Endothelial cell (in vitro differentiated cells): Measurements from ENCODE around the gene MAD1L1. TPM values are rescaled to one million over a fixed set of nuclear protein-coding genes. Genes with fewer than 3 reads are reported as not detected.
A peak's percentile ranks its signal among the peaks of the same experiment; 100 is the strongest.

Experiments
- DNase-seq: peaks from one replicate; pipeline ENCODE4 v3.0.0; 2021; ENCODE audit warnings: low spot score
- H3K27ac Mint-ChIP-seq: one replicate; pipeline ENCODE4 v1.8.0; 2021; ENCODE audit warnings: mixed read lengths, inconsistent platforms; ENCODE audit not compliant: unreplicated experiment
- H3K27me3 Mint-ChIP-seq: one replicate; pipeline ENCODE4 v1.8.0; 2021; ENCODE audit warnings: mild to moderate bottlenecking, moderate library complexity, mixed read lengths, inconsistent platforms; ENCODE audit not compliant: unreplicated experiment
- H3K36me3 Mint-ChIP-seq: one replicate; pipeline ENCODE4 v1.8.0; 2021; ENCODE audit warnings: mild to moderate bottlenecking, low read depth, mixed read lengths, inconsistent platforms; ENCODE audit not compliant: unreplicated experiment
- H3K4me1 Mint-ChIP-seq: one replicate; pipeline ENCODE4 v1.8.0; 2021; ENCODE audit warnings: mild to moderate bottlenecking, mixed read lengths, inconsistent platforms; ENCODE audit not compliant: unreplicated experiment
- H3K4me3 Mint-ChIP-seq: one replicate; pipeline ENCODE4 v1.8.0; 2021; ENCODE audit warnings: mild to moderate bottlenecking, mixed read lengths, inconsistent platforms; ENCODE audit not compliant: unreplicated experiment
- H3K9me3 Mint-ChIP-seq: one replicate; pipeline ENCODE4 v1.8.0; 2021; ENCODE audit warnings: mixed read lengths, inconsistent platforms; ENCODE audit not compliant: unreplicated experiment
- CTCF ChIP-seq: fragments of 200-600 bp; sonication (generic); IDR thresholded peaks from one replicate; pipeline ENCODE4 v1.5.0; 2021; ENCODE audit warnings: antibody characterized with exemption; ENCODE audit not compliant: unreplicated experiment
- total RNA-seq: library from RNA; stranded (reverse); fragmentation: NEBNext Ultra II Directional; extraction: Animal tissue kit (Norgen Biotek cat#: 25700); gene quantifications from one replicate; pipeline ENCODE4 v1.2.1, GENCODE V29; 2021; ENCODE audit not compliant: unreplicated experiment

Gene MAD1L1
- total RNA-seq, 1 donor from 2014 or later: 43.3 TPM

DNA sequence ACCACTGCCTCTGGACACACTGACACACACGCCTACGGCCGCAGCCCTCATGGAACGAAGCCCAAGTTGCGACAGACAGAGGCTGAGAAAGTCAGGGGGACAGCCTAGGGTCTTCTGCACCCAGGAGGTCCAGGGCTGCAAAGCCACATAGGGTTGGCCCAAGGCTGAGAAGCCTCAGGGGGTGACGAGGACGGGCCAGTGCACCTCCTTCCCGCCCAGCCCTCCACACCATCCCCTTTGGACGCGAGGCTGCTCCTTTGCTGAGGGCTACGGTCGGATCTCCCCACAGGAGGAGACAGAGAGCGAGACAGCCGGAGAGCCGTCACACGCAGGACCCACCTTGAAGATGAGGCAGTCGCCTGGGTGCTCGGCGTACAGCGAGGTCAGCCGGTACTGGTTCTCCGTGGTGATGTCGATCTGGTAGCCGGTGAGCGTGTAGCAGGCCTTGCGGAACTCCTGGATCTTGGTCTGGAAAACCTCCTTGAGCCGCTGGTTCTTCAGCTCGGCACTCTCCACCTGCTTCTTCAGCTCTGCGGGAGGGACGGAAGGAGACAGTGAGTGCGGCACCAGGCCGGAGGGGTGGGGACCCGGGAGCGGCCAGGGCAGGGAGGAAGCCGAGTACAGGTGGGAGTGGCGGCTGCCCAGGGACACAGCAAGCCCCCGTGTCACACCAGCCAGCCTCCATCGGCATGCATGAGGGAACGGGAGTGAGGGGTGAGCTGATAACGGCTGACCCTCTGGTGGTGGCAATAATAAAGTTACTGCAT lies 334.7 kb downstream of the MAD1L1 start:
- no peaks in the 10 kb centered on the region for H3K4me1 Mint-ChIP-seq
- DNase-seq: no peak
- H3K4me3 Mint-ChIP-seq: no peak overlapping the region
- H3K27ac Mint-ChIP-seq: no peak overlapping the region
- peaks cover 3% of the 10 kb centered on the region for H3K27me3 Mint-ChIP-seq
- peaks cover 3% of the 10 kb centered on the region for H3K36me3 Mint-ChIP-seq
- H3K9me3 Mint-ChIP-seq: no peaks in the 10 kb centered on the region
- no peak for TF ChIP-seq CTCF

DNA sequence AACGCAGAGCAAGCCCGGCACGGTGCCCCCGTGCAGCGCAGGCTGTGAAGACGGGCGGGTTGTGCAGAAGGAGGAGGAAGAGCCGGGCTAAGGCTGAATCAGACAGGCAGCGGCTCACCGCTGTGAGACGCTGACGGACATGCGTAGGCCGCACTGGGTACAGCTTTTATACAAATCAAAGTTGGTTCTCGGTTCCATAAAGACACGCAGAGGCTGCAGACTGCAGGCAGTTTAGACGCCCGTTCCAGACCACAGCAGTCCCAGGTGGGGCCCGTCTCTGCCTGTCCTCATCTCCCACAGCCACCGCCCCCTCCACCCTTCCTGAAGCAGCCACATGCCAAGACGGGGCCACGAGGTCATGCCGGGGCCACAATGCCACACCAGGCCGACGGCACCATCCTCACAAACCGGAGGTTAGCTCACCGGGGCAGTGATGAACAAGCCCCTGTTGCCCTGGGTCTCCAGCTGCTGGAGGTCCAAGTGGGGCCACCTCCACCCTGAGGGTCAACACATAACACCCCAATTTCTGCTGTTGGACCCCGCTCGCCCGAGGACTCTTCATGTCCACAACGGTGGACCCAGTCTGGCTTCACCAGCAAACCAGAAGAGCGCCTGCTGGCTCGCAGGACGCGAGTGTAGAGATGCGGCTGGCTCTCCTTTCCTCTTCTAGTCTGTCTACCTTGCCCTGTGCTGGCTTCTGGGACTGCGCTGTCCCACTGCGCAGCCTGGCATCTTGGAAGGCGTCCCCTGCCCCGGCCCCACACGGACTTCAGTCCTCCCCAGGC lies 335.5 kb downstream of the MAD1L1 start:
- Mint-ChIP-seq H3K9me3 (no peaks in the 10 kb centered on the region), H3K27me3 (peaks cover 3% of the 10 kb centered on the region), H3K4me3 (no peak overlapping the region), H3K4me1 (no peaks in the 10 kb centered on the region), H3K36me3 (peaks cover 3% of the 10 kb centered on the region), H3K27ac (peak overlapping the region; percentile 82)
- no peak for TF ChIP-seq CTCF
- DNase-seq: no peak

GRCh38 chr7:1895664-1896515 lies 336.9 kb downstream of the MAD1L1 start:
- no peak for TF ChIP-seq CTCF
- peaks cover 3% of the 10 kb centered on the region for H3K27me3 Mint-ChIP-seq
- H3K27ac Mint-ChIP-seq: no peak overlapping the region
- H3K4me3 Mint-ChIP-seq: no peak overlapping the region
- no peaks in the 10 kb centered on the region for H3K9me3 Mint-ChIP-seq
- H3K4me1 Mint-ChIP-seq: no peaks in the 10 kb centered on the region
- no peak for DNase-seq
- peaks cover 3% of the 10 kb centered on the region for H3K36me3 Mint-ChIP-seq

- Mint-ChIP-seq H3K27ac (no peak overlapping the region), H3K27me3 (peaks cover 5% of the 10 kb centered on the region), H3K9me3 (no peaks in the 10 kb centered on the region), H3K4me3 (peak overlapping the region; percentile 56), H3K36me3 (peaks cover 7% of the 10 kb centered on the region), H3K4me1 (no peaks in the 10 kb centered on the region)
- DNase-seq: no peak
- no peak for TF ChIP-seq CTCF
Observed at GRCh38 chr7:1894906-1895663, 337.7 kb downstream of the MAD1L1 start.
